GM18502 (cell line): ENCODE data around the gene ZNF660.
"Not testable (repeated sequence)": the region's sequence is repeated elsewhere in the genome, so short reads cannot be mapped to it uniquely, and the experiment has no call there.

ENCODE experiments used
- ATAC-seq: cut with Tn5 transposase; IDR thresholded peaks from one replicate; pipeline ENCODE4 v1.9.1; 2021; ENCODE audit warnings: mild to moderate bottlenecking; ENCODE audit not compliant: unreplicated experiment, poor library complexity

Gene ZNF660

DNA sequence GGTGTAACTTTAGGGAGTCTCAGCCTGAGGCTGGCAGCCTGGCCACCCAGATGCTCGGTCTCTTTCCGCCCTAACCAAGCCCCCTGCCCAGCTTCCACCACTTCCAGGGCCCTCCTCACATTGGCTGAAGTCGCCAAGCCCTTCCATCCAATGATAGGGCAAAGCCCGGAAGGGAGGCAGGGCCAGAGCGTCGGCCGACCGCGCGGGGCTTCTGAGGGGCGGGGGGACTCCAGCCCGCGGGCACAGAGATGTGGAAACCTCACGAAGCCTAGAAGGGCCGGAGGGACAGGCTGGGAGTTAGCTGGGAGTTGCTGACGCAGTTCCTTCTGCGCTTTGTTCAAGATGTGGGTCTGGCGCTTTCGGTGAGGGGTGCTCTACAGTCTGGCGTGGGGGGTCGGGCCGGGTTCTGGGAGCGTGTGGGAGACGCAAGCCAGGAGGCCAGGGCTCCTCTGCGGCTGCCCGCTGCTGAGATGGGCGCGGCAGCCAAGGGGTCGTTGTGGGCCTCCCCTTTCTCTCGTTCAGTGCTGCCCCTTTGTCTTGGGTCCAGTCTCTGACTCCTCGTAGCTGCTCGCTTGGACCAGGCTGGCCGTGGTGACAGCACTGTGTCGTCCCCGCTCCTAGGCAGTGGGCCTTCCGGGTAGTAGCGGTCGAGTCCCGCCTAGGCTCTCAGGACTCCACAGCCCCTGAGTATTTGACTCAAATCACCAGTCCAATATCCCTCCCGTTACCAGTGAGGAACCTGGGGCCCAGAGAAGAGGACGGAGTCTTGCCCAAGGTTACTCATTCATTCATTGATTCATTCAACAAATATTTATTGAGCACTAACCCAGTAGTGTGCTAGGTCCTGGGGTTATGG lies at the start of gene ZNF660:
ZNF660 (plus strand) TSS at position 319 of the 856 bp plus-strand sequence. CDS start 9,230 bp downstream, outside the sequence.
- ATAC-seq, result no peak

DNA sequence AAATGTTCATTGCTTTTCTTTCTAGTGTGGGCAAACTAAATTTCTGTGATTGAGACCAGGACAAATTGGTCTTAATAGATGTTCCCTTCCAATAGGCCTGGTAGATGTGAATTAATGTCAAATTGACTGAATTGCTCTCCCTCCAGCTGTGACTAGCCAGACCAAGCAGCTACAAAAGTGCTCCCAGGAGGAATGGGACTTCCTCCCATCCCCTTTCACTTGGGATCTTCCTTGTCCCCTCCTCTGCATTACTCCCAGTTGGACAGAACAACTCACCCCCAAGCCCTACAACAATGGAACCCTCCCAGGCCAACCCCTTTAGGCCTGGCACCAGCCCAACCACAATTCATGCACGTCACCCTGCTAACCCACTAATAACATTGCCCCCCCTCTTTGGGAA lies 49.4 kb upstream of the ZNF660 start:
- no peak for ATAC-seq

DNA sequence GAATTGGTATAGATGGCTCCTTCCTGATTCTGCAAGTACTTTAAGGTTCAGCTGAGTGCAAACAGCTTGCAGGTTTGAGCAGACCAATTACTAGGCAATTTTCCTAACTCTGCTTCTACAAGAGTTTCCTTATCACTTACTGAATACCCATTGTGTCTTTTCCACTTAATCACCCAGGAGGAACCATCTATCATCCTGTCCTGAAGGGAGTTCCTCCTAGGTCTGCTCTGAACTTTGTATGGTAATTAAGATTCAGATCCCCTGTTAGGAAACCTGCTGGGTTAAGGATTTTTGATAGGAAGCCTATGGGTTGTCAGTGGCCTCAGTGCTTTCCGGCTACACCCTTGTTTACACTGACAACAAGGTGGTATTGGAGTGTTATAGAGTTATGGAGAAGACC lies 40.0 kb upstream of the ZNF660 start:
- ATAC-seq, result not testable (repeated sequence)

DNA sequence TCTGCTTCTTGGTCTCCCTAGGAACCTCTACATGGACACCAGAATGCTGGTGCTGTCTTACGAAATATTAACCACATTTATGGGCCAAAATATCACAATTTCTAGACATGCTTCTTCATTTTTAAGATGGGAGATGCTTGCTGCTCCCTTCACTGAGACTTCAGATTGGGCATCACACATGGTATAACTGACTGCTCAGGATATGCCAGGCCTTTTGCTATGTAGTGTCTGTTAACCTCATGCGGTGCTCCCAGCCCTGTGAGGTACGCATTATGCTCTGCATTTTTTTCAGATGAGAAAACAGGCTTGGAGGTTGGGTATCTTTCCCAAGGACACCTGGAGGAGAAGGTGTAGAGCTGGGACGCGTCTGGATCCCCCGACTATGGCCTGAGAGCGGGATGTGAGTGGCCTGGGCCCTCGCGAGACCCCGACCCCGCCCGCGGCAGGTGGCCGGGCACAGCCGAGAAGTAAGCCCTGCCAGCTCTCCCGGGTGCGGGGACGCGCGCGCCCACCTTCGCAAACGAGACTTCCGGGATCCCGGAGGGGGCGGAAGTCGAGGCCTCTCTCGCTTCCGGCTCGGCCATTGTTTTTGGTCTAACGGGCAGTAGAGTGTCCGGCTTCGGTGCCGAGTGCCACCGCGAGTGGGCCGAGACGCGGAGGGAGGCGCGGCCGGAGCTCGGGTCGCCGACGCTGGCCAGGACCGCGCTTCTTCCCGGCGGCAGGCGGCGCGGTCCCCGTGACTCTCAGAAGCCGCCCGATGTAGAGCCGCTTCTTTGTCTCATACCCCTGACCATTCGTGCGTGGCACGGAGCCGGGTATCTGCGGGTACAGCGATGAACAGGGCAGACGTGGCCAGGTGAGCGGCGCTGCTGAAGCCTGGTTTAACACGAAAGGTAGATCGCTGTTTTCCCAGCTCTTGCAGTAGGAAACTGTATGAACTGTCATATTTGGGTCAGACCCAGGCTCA lies 29.9 kb upstream of the ZNF660 start, which contains the start of gene ZKSCAN7:
ZKSCAN7 (plus strand) TSS at position 568 of the 967 bp plus-strand sequence. CDS start 1,855 bp downstream, outside the sequence.
- peak; percentile 70 for ATAC-seq

DNA sequence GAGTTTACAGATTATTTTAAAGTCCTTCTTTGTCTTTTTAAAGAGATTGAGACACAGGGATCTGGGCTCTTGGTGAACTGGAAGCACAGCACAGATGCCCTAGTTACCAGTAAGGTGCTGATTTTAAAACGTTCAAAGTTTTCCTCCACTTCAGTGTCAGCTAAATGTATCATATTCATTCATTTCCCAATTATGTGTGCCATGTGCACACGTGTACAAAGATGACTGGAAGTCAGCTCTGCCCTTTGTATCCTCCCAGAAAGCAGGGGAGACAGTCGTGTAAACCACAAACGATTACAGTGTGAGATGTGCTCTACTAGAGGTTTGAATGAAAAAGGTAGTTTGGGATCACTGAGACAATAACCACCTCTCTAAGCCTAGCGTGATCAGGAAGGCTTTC lies 29.0 kb upstream of the ZNF660 start:
- no peak for ATAC-seq

DNA sequence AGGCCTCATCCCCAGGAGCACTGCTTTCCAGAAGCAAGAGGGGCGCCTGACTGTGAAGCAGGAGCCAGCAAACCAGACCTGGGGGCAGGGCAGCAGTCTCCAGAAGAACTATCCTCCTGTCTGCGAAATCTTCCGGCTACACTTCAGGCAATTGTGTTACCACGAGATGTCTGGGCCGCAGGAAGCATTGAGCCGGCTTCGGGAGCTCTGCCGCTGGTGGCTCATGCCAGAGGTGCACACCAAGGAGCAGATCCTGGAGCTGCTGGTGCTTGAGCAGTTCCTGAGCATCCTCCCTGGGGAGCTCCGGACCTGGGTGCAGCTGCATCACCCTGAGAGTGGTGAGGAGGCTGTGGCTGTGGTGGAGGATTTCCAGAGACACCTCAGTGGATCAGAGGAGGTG lies 27.7 kb upstream of the ZNF660 start:
- ATAC-seq, result no peak

DNA sequence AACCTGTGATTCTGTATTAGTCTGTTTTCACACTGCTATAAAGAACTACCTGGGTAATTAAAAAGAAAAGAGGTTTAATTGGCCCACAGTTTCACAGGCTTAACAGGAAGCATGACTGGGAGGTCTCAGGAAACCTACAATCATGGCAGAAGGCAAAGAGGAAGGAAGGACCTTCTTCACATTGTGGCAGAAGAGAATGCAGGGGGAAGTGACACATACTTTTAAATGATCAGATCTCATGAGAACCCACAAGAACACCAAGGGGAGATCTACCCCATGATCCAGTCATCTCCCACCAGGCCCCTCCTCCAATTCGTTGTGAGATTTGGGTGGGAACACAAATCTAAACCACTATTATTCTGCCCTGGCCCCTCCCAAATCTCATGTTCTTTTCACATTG lies 23.7 kb upstream of the ZNF660 start:
- ATAC-seq, result no peak

DNA sequence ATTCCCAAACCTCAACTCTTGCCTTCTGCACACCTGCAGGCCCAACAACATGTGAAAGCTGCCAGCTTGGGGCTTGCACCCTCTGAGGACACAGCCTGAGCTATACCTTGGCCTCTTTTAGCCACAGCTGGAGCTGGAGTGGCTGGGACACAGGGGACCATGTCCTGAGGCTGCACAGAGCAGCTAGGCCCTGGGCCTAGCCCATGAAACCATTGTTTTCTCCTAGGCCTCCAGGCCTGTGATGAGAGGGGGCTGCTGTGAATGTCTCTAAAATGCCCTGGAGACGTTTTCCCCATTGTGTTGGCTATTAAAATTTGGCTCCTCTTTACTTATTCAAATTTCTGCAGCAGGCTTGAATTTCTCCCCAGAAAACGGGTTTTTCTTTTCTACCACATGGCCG lies 22.6 kb upstream of the ZNF660 start:
- ATAC-seq, result no peak

DNA sequence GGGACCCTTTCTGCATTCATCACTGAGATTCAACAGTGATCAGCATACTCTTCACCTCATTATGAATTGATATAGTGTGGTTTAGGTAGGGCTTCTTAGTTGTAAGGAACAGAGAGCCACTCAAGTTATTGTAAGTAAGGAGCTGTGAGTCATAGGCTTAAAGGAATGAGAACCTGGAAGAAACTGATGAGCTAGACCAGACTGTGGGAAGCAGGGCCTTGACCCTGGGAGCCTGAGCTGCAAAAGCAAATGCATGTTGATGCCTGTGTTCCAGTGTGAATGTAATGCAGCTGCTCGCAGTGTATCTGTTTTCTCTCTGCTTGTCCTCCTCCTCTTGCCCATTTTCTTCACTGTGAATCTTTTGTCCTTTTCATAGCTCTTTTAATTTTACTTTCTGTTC lies 16.2 kb upstream of the ZNF660 start:
- no peak for ATAC-seq

DNA sequence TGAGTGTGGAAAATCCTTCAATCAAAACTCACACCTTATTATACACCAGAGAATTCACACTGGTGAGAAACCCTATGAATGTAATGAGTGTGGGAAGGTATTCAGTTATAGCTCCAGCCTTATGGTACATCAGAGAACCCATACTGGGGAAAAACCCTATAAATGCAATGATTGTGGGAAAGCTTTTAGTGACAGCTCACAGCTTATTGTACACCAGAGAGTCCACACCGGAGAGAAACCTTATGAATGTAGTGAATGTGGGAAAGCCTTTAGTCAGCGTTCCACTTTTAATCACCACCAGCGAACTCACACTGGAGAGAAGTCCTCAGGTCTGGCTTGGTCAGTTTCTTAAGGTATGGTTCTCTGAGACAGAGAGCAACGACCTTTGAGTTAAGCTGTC lies 13.7 kb upstream of the ZNF660 start:
- no peak for ATAC-seq

DNA sequence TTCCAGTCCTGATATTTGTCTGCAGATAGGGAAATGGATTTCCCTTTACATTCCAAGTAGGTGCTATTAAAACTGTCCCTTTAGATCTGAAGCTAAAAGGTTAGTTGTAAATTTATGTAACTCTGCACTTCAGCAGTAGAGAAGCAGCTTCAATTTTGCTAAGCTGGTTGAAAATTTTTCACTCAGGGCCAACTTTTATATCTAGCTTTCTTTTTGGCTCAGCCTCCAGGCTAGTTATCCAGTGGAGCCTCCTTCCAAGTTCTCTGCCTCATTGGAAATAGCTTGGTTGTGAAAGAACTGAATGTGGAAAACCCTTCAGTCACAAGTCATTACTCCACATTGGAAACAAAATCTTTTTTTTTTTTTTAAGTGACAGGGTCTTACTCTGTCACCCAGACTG lies 8.2 kb upstream of the ZNF660 start:
- no peak for ATAC-seq

DNA sequence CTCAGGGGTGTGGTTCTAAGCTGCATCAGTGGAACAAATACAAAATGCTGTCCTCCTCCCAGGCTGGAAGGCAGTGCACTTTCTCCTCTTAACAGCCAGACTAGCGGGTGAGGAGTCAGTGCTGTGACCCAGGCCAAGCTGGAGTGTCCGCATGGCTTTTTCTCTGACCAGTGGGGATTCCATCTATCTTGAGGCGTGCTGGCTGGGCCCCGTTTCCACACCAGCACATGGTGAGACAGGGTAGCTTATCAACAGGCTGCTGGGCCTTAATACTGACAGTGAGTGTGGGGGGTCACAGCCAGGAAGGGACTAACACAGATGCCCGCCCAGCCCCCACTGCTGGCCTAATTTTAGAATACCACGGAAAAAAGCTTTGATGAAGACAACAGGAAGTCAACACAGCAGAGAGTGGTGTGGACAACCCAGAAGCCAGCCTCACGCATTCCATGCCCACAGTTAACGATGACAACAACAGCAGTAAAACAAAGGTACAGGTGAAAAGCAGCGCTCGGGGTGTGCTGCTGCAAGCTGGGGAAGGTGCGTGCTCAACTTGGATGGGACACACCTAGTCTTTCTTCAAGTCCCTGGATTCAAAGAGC lies 7.3 kb upstream of the ZNF660 start:
- ATAC-seq, result not testable (repeated sequence)

DNA sequence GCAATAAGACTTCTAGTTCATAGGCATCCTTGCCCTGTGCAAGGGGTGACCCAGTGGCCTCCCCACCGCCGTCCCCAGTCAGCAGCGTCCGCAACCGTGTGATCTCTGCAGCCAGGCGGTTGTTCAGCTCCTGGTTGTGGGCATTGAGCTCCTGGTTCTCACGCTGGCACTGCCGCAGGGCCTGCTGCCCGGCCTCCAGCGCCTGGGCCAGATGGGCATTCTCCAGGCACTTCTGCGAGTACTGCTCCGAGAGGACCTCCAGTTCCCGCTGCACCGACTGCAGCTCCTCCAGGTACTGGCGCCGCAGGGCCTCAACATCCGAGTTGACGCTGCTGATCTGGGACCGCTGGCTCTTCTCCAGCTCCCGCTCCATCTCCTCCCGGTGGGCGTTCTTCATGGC lies 6.4 kb upstream of the ZNF660 start:
- not testable (repeated sequence) for ATAC-seq

DNA sequence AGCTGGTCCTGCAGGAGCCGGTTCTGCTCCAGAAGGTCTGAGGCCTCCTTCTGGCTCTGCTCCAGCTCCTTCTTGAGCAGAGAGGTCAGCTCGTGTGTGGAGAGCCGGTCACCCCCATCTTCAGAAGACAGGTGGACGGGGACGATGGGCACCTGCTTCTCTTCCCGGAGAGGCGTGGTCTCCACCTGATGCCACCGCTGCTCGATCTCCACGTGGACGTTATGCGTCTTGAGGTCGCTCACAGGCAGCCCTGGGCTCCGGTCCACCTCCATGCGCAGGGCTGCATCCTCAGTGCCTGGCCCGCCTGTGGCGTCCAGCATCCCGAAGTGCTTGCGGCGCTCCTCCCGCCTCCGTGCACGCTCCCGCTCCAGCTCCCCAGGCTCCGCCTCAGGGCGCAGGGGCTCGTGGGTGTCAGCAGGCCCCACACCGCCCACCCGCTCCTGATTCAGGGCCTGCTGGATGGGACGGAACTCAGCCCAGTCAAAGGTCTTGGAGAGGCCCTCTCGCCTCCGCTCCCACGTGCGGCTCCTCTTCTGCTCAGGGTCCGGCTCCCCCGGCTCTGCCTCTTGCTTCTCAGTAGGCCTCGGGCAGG lies 5.7 kb upstream of the ZNF660 start:
- ATAC-seq, result not testable (repeated sequence)

DNA sequence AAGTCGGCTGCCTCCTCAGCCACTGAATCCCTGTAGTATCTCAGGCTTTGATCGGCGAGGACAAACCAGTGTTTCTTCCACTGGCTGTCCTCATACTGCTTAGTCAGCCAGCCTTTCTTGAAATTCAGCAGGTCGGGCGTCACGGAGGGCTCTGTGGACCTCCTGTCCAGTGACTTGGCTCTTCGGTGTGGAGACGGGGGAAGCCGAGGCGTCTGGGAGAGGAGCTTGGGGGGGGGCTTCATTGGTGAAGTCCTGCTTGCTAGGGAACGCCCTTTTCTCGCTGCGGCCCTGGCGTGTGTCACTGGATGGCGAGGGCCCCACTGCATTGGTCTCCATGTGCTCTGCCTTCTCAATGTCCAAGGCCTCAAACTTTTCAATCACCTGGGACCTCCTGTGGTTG lies 5.0 kb upstream of the ZNF660 start:
- ATAC-seq, result not testable (repeated sequence)

DNA sequence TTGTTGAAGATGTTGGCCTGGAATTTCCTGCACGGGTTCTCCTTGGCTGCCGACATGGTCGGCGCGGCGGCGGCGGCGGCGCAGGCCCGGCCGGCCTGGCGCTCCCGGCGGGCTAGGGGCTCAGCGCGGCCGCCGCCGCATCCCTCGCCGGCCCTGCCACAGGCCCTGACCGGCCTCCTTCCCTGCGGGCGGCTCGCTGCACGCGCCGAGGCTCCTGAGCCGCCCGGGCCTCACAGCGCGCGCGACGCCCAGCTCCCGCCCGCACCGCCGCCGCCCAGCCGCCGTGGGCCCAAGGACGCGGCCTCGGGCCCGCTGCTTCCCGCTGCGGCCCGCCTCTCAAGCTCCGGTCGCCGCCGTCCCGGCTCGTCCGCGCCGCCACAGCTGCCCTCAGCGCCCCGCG lies 3.8 kb upstream of the ZNF660 start:
- not testable (repeated sequence) for ATAC-seq

DNA sequence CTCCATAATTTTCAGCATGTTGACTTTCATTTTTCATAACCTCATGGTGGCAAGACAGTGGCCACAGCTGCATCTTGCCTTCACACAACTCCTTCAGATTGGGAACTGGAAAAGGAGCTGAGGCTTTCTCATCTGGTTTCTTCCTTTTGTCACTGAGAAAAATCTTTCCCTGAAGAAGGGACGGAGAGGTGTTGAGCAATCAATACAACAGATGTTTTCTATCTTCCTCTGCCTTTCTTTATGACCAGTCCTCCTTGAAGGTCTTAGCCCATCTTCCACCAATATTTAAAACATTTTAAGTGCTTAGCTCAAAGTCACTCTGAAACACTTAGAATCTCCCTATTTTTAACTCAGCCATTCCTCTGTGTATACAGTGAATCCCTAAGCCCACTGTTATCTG lies 11.9 kb downstream of the ZNF660 start:
- no peak for ATAC-seq

DNA sequence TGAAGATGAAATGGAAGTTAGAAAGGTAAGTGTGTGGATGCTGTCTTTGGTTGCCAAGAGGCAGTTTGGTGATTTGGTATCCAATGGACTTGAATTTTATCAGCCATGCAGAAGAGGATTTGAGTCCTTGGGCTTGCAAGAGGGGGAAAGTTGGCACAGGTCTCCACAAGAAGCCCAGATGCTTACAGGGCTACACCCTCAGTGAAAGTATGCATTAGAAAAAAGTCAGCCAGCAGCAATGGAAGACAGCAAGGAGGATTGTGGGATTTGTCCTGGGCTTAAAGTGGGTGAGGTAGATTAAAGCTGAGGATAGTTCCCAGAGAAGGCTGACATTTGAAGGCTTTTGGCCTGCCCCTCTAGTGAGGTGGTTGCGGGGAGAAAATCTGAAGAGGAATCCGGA lies 17.0 kb downstream of the ZNF660 start:
- no peak for ATAC-seq

DNA sequence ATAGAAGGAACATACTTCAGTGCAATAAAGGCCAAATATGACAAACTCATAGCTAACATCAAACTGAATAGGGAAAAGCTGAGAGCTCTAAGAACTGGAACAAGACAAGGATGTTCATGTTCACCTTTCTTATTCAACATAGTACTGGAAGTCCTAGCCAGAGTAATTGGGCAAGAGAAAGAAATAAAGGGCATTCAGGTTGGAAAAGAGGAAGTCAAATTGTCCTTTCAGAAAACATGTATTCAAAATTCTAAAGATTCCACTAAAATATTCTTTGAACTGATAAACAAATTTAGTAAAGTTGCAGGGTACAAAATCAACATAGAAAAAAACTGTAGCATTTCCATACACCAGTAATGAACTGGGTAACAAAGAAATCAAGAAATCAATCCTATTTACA lies 27.9 kb downstream of the ZNF660 start:
- no peak for ATAC-seq
